ENCODE results near the gene SEPTIN1.
"Not testable (repeated sequence)": the region's sequence is repeated elsewhere in the genome, so short reads cannot be mapped to it uniquely, and the experiment has no call there.

SEPTIN1 gene

GRCh38 chr16:30401768-30402425, 19.5 kb upstream of the SEPTIN1 start:
- no peak for DNase-seq (ENCODE audit: low spot score)

- no peak for DNase-seq (ENCODE audit: low spot score)
Measured at GRCh38 chr16:30399435-30400186, 17.2 kb upstream of the SEPTIN1 start.

DNA sequence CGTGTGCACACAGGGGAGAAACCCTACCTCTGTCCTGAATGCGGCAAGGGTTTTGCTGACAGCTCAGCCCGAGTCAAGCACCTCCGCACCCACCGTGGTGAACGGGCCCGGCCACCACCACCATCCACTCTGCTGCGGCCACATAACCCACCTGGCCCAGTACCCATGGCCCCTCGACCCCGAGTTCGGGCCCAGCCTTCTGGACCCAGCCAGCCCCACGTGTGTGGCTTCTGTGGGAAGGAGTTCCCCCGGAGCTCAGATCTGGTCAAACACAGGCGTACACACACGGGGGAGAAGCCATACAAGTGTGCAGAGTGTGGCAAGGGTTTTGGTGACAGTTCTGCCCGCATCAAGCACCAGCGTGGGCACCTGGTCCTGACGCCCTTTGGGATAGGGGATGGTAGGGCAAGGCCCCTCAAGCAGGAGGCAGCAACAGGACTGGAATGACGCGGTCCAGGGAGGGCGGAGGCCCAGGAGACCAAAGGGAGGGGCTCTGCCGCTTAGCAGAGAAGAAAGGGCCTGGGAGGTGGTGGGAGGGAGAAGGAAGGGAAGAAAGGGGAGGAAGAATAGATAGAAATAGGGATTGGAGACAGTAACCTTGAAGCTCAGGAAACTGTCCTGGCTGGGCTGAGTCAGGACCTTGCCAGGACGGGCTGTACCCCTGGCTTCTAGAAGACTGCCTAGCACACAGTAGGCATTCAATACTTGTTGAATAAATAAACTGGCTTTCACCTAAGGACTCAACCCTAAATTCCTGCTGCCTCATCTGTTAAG, 16.5 kb upstream of the SEPTIN1 start:
- DNase-seq (ENCODE audit: low spot score), result no peak

- no peak for DNase-seq (ENCODE audit: low spot score)
Measured at GRCh38 chr16:30397776-30398660, 15.7 kb upstream of the SEPTIN1 start.

GRCh38 chr16:30397056-30397455, 14.7 kb upstream of the SEPTIN1 start:
- no peak for DNase-seq (ENCODE audit: low spot score)

GRCh38 chr16:30396627-30397026, 14.3 kb upstream of the SEPTIN1 start:
- DNase-seq (ENCODE audit: low spot score), result not testable (repeated sequence)

- no peak for DNase-seq (ENCODE audit: low spot score)
Measured at GRCh38 chr16:30395992-30396585, 13.7 kb upstream of the SEPTIN1 start.

GRCh38 chr16:30395155-30395991, 13.0 kb upstream of the SEPTIN1 start, which contains the start of gene ZNF48:
ZNF48 (plus strand) TSS chr16:30395420; CDS start chr16:30395795, 375 bp downstream.
- peak; percentile 87 for DNase-seq (ENCODE audit: low spot score)

GRCh38 chr16:30394592-30395154, 12.3 kb upstream of the SEPTIN1 start:
- peak; percentile 75 for DNase-seq (ENCODE audit: low spot score)

DNA sequence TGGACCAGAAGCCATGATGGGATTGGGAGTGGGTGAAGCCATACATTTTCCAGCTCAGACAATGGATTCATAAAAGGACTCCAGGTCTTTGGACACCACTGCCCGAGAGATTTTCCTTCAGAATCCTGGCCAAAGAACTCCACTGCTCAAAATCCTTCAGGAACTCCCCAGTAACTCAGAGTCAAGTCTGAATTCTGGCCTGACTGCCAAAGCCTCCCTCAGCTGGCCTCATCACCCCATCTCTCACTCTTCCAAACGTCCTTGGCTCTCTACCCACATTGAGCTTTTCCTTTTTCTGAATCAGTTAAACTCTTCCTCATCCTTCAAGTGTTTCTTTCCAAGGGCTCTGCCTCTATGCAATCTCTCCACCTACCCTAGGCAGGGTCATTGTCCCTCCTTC, 1.2 kb upstream of the SEPTIN1 start:
- no peak for DNase-seq (ENCODE audit: low spot score)

DNA sequence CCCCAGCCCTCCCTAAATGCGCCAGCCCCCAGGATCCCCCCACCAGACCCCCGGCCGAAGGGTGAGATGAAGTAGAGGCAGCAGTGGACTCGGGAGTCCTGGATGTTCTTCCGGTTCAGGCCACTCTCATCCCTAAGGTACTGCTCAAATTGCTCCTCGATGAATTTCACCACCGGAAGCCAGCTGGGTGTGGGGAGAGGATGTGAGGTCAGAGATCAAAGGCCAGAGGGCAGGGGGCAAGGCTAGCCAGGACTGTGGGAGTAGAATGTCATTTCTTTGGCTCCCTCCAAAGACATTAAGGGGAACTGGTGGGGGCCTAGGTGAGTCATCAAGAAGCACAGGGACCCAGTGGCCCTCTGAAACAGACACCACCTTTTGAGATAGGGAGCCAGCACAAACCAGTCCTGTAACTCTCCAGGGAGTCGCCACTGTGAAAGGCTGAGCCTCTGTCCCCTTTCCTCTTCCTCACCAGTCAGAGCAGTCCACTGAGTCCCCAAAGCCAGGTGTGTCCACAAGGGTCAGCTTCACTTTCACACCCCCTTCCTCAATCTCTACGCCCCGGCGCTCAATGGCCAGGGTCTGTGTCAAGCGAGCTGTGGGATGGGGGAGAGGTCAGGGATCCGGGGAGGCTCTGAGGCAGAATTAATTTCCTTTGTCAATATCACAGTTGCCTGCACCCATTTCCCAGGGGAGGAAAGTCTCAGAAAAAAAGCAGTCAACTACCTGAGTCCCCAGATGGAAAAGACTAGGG, 895 bp downstream of the SEPTIN1 start:
- no peak for DNase-seq (ENCODE audit: low spot score)

GRCh38 chr16:30380803-30381208, 1.6 kb downstream of the SEPTIN1 start:
- DNase-seq (ENCODE audit: low spot score), result no peak

GRCh38 chr16:30380072-30380802, 2.1 kb downstream of the SEPTIN1 start:
- no peak for DNase-seq (ENCODE audit: low spot score)

GRCh38 chr16:30379158-30379783, 3.1 kb downstream of the SEPTIN1 start:
- no peak for DNase-seq (ENCODE audit: low spot score)

GRCh38 chr16:30378236-30379157, 3.9 kb downstream of the SEPTIN1 start:
- DNase-seq (ENCODE audit: low spot score), result peak; percentile 95

GRCh38 chr16:30377812-30378235, 4.5 kb downstream of the SEPTIN1 start:
- DNase-seq (ENCODE audit: low spot score), result peak; percentile 85

Data from iPS-NIHi11 (cell line).